ENCODE data around the gene PDZD11. TPM values are rescaled to one million over a fixed set of nuclear protein-coding genes. Genes with fewer than 3 reads are reported as not detected.

PDZD11 gene
- polyA plus RNA-seq, 1 donor from 2014 or later: 64.7 TPM

- Histone ChIP-seq H3K4me2 (ENCODE audit: low read length) (no peak overlapping the region), H3K9me2 (ENCODE audit: insufficient read depth, low read length) (no peaks in the 10 kb centered on the region), H2AFZ (ENCODE audit: low read depth, low read length) (no peak overlapping the region), H3F3A (ENCODE audit: insufficient read depth, low read length, poor library complexity, severe bottlenecking) (no peaks in the 10 kb centered on the region), H3K27me3 (ENCODE audit: insufficient read depth, low read depth, low read length) (no peaks in the 10 kb centered on the region), H3K27ac (ENCODE audit: low read length) (no peak overlapping the region), H3K9ac (ENCODE audit: low read length) (no peak overlapping the region), H3K4me3 (ENCODE audit: low read length) (no peak overlapping the region), H4K20me1 (ENCODE audit: insufficient read depth) (no peaks in the 10 kb centered on the region), H3K79me2 (replicated peaks; ENCODE audit: insufficient read depth, low read length) (no peaks in the 10 kb centered on the region), H3K36me3 (ENCODE audit: insufficient read depth, low read length) (no peaks in the 10 kb centered on the region), H3K9me3 (ENCODE audit: low read length) (no peaks in the 10 kb centered on the region)
- TF ChIP-seq RAD21 (conservative IDR thresholded peaks at IDR 0.05) (no peak), SMC3 (conservative IDR thresholded peaks at IDR 0.05; ENCODE audit: poor library complexity) (no peak), POLR2AphosphoS5 (IDR thresholded peaks at IDR 0.05) (no peak), EZH2 (IDR thresholded peaks at IDR 0.05; ENCODE audit: borderline replicate concordance, insufficient read depth, low read length, poor library complexity, severe bottlenecking) (no peak), EP300 (conservative IDR thresholded peaks at IDR 0.05; ENCODE audit: poor library complexity, severe bottlenecking) (no peak), REST (IDR thresholded peaks at IDR 0.05; ENCODE audit: borderline replicate concordance) (no peak), MXI1 (conservative IDR thresholded peaks at IDR 0.05; ENCODE audit: poor library complexity, severe bottlenecking) (no peak), TAF1 (IDR thresholded peaks at IDR 0.05; ENCODE audit: low read depth) (no peak), CTCF (IDR thresholded peaks at IDR 0.05; ENCODE audit: poor library complexity, severe bottlenecking) (no peak)
Measured at GRCh38 chrX:70322784-70323183, 33.1 kb upstream of the PDZD11 start.

GRCh38 chrX:70313503-70313902, 23.8 kb upstream of the PDZD11 start:
- H3K9me2 ChIP-seq (ENCODE audit: insufficient read depth, low read length): no peaks in the 10 kb centered on the region
- no peaks in the 10 kb centered on the region for H3F3A ChIP-seq (ENCODE audit: insufficient read depth, low read length, poor library complexity, severe bottlenecking)
- no peaks in the 10 kb centered on the region for H3K36me3 ChIP-seq (ENCODE audit: insufficient read depth, low read length)
- no peaks in the 10 kb centered on the region for H3K79me2 ChIP-seq (replicated peaks; ENCODE audit: insufficient read depth, low read length)
- H3K4me2 ChIP-seq (ENCODE audit: low read length): no peak overlapping the region
- H3K4me3 ChIP-seq (ENCODE audit: low read length): no peak overlapping the region
- H3K9me3 ChIP-seq (ENCODE audit: low read length): no peaks in the 10 kb centered on the region
- H3K27me3 ChIP-seq (ENCODE audit: insufficient read depth, low read depth, low read length): no peaks in the 10 kb centered on the region
- no peak overlapping the region for H2AFZ ChIP-seq (ENCODE audit: low read depth, low read length)
- H3K9ac ChIP-seq (ENCODE audit: low read length): no peak overlapping the region
- TF ChIP-seq RAD21 (conservative IDR thresholded peaks at IDR 0.05) (no peak), CTCF (IDR thresholded peaks at IDR 0.05; ENCODE audit: poor library complexity, severe bottlenecking) (no peak), EZH2 (IDR thresholded peaks at IDR 0.05; ENCODE audit: borderline replicate concordance, insufficient read depth, low read length, poor library complexity, severe bottlenecking) (no peak), SMC3 (conservative IDR thresholded peaks at IDR 0.05; ENCODE audit: poor library complexity) (no peak), POLR2AphosphoS5 (IDR thresholded peaks at IDR 0.05) (no peak)
- no peaks in the 10 kb centered on the region for H4K20me1 ChIP-seq (ENCODE audit: insufficient read depth)
- no peak overlapping the region for H3K27ac ChIP-seq (ENCODE audit: low read length)
